CD4-positive, alpha-beta T cell treated with Interleukin-17A for 1 hour (primary cell): Measurements from ENCODE around the gene STXBP5.
A peak's percentile ranks its signal among the peaks of the same experiment; 100 is the strongest.

ENCODE experiments used
- DNase-seq: peaks from one replicate; pipeline ENCODE4 v3.0.0-alpha.2; 2020

The STXBP5 gene

GRCh38 chr6:147179809-147180208 lies 24.4 kb upstream of the STXBP5 start:
- no peak for DNase-seq

- DNase-seq: no peak
Measured at GRCh38 chr6:147180926-147181325, 23.3 kb upstream of the STXBP5 start.

GRCh38 chr6:147184379-147184778 lies 19.8 kb upstream of the STXBP5 start:
- DNase-seq: no peak

- DNase-seq: no peak
Measured at GRCh38 chr6:147185216-147185615, 19.0 kb upstream of the STXBP5 start.

- no peak for DNase-seq
Measured at GRCh38 chr6:147190556-147190955, 13.7 kb upstream of the STXBP5 start.

GRCh38 chr6:147192278-147192911 lies 11.8 kb upstream of the STXBP5 start:
- DNase-seq: no peak

- no peak for DNase-seq
Measured at GRCh38 chr6:147194652-147195411, 9.4 kb upstream of the STXBP5 start.

- DNase-seq: no peak
Measured at GRCh38 chr6:147195510-147195909, 8.7 kb upstream of the STXBP5 start.

GRCh38 chr6:147195987-147196386 lies 8.2 kb upstream of the STXBP5 start:
- no peak for DNase-seq

GRCh38 chr6:147200711-147201110 lies 3.5 kb upstream of the STXBP5 start:
- no peak for DNase-seq

- DNase-seq: peak; percentile 24
Measured at GRCh38 chr6:147201885-147202515, 2.2 kb upstream of the STXBP5 start.

GRCh38 chr6:147202516-147203310 lies 1.5 kb upstream of the STXBP5 start:
- peak; percentile 96 for DNase-seq

GRCh38 chr6:147203311-147204059 lies 732 bp upstream of the STXBP5 start:
- peak; percentile 71 for DNase-seq

GRCh38 chr6:147204843-147205311 lies 660 bp downstream of the STXBP5 start:
- peak; percentile 10 for DNase-seq

- DNase-seq: no peak
Measured at GRCh38 chr6:147205690-147206600, 1.7 kb downstream of the STXBP5 start.

- DNase-seq: no peak
Measured at GRCh38 chr6:147207351-147207750, 3.1 kb downstream of the STXBP5 start.

GRCh38 chr6:147207837-147208754 lies 3.9 kb downstream of the STXBP5 start:
- DNase-seq: no peak

GRCh38 chr6:147209762-147210449 lies 5.7 kb downstream of the STXBP5 start:
- DNase-seq: no peak

GRCh38 chr6:147211349-147211748 lies 7.1 kb downstream of the STXBP5 start:
- no peak for DNase-seq
